Measurements from ENCODE around the gene ISM1. TPM values are rescaled to one million over a fixed set of nuclear protein-coding genes. Genes with fewer than 3 reads are reported as not detected.

ISM1 gene
- total RNA-seq, 4 donors from 2014 or later = 0.70 to 3.3 (median 1.7) TPM

DNA sequence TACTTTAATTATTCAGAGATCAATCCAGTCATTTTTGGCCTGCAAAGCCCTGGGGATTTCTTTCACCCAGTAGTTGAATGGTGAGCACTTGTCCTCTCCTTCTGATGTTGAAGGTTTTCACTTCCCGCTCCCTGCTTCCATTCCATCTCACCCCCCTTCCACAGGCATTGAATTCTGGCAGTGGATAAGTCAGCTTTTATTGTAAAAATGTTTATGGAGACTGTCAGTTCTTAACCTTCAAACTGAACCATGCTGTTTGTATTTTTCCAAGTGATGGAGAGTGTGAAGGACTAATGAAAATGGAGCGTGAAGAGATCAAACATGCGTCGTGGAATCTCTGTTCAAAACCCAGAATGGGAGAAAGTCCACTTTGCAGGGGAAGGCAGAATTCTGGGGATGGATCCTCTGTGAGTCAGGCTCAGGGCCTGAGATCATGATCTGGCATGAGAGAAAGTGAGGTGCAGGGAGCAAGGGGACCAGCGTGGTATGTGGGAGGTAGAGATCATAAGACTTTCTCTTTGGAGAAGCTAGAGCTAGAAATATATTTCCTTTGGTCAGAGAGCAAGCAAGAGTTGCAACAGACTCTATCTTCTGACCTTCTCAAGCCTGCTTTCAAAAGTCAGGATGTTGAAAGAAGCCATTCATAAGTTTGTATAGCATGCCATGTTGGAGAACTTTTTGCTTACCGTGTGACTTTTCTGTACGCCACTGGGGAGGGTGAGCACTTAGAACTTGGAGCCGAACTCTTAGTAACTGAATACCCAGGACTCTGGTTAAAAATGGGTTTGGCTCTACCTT lies 30.2 kb downstream of the ISM1 start:
- Histone ChIP-seq H3K4me1 (no peaks in the 10 kb centered on the region), H3K36me3 (no peaks in the 10 kb centered on the region), H3K27me3 (no peaks in the 10 kb centered on the region), H3K4me3 (no peak overlapping the region), H3K27ac (no peak overlapping the region), H3K9me3 (no peaks in the 10 kb centered on the region)
- DNase-seq = no peak
- TF ChIP-seq, protein P1, sequence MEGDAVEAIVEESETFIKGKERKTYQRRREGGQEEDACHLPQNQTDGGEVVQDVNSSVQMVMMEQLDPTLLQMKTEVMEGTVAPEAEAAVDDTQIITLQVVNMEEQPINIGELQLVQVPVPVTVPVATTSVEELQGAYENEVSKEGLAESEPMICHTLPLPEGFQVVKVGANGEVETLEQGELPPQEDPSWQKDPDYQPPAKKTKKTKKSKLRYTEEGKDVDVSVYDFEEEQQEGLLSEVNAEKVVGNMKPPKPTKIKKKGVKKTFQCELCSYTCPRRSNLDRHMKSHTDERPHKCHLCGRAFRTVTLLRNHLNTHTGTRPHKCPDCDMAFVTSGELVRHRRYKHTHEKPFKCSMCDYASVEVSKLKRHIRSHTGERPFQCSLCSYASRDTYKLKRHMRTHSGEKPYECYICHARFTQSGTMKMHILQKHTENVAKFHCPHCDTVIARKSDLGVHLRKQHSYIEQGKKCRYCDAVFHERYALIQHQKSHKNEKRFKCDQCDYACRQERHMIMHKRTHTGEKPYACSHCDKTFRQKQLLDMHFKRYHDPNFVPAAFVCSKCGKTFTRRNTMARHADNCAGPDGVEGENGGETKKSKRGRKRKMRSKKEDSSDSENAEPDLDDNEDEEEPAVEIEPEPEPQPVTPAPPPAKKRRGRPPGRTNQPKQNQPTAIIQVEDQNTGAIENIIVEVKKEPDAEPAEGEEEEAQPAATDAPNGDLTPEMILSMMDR (IDR thresholded peaks at IDR 0.05) = no peak
- TF ChIP-seq POLR2A (IDR thresholded peaks at IDR 0.05) = no peak

DNA sequence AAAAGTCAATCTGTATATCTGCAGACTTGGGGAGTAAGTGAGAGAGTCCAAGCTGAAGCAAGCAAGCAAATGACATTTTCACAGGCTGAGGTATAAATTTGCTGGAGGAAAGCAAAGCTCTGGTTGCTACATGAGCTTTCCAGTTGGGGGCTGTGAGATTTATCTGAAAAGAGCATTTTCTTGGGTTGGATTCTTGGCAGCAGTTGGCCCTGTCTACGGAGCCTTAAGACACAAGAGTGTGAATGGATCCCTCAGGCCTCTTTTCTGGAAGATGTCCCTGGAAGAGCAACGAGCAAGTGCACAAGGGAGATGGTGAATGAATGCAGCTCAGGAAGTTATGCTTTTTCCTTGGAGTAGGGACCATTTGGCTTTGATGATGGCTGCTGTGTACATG lies 30.8 kb downstream of the ISM1 start:
- DNase-seq = no peak
- no peaks in the 10 kb centered on the region for H3K36me3 ChIP-seq
- no peaks in the 10 kb centered on the region for H3K4me1 ChIP-seq
- H3K27me3 ChIP-seq = no peaks in the 10 kb centered on the region
- no peak overlapping the region for H3K4me3 ChIP-seq
- no peaks in the 10 kb centered on the region for H3K9me3 ChIP-seq
- H3K27ac ChIP-seq = no peak overlapping the region
- TF ChIP-seq, protein P1 (IDR thresholded peaks at IDR 0.05) = no peak
- TF ChIP-seq POLR2A (IDR thresholded peaks at IDR 0.05) = no peak

DNA sequence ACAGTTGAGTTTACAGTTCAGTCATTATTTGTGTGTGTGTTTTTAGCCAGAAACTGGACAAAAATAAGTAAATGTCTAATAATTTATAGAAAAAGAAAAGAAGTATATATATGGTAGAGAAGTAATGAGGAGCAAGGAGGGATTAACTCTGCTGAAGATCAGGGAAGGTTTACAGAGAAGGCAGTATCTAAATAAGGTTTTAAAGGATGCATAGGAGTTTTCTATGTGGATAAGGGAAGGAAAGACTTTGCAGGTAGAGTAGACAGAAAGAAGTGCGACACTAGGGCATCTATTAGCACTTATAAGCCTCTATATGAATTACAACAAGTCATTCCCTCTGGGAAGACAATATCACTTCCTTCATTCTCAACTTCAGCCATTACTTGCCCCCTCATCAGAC lies 34.3 kb downstream of the ISM1 start:
- no peaks in the 10 kb centered on the region for H3K9me3 ChIP-seq
- no peak for TF ChIP-seq POLR2A (IDR thresholded peaks at IDR 0.05)

GRCh38 chr20:13256606-13257005 lies 35.5 kb downstream of the ISM1 start:
- no peak overlapping the region for H3K4me3 ChIP-seq
- no peak for TF ChIP-seq POLR2A (IDR thresholded peaks at IDR 0.05)
- TF ChIP-seq, protein P1 (IDR thresholded peaks at IDR 0.05) = no peak
- no peaks in the 10 kb centered on the region for H3K4me1 ChIP-seq
- H3K27ac ChIP-seq = no peak overlapping the region
- no peaks in the 10 kb centered on the region for H3K27me3 ChIP-seq
- no peaks in the 10 kb centered on the region for H3K9me3 ChIP-seq
- no peaks in the 10 kb centered on the region for H3K36me3 ChIP-seq
- no peak for DNase-seq

More for the DNA sequence above, 34.3 kb downstream of the ISM1 start:
- Histone ChIP-seq H3K4me1 (no peaks in the 10 kb centered on the region), H3K27ac (no peak overlapping the region), H3K27me3 (no peaks in the 10 kb centered on the region), H3K4me3 (no peak overlapping the region), H3K36me3 (no peaks in the 10 kb centered on the region)
- no peak for DNase-seq

- Histone ChIP-seq H3K9me3 (no peaks in the 10 kb centered on the region), H3K4me1 (no peaks in the 10 kb centered on the region), H3K36me3 (no peaks in the 10 kb centered on the region), H3K27me3 (no peaks in the 10 kb centered on the region), H3K27ac (no peak overlapping the region), H3K4me3 (no peak overlapping the region)
- TF ChIP-seq, protein P1 (IDR thresholded peaks at IDR 0.05) = no peak
- no peak for TF ChIP-seq POLR2A (IDR thresholded peaks at IDR 0.05)
- DNase-seq = no peak
Measured at GRCh38 chr20:13259921-13260320, 38.8 kb downstream of the ISM1 start.

- no peaks in the 10 kb centered on the region for H3K9me3 ChIP-seq
- DNase-seq = no peak
- no peaks in the 10 kb centered on the region for H3K27me3 ChIP-seq
- H3K4me1 ChIP-seq = no peaks in the 10 kb centered on the region
- no peak overlapping the region for H3K4me3 ChIP-seq
- no peak overlapping the region for H3K27ac ChIP-seq
- TF ChIP-seq, protein P1 (IDR thresholded peaks at IDR 0.05) = no peak
- TF ChIP-seq POLR2A (IDR thresholded peaks at IDR 0.05) = no peak
- H3K36me3 ChIP-seq = no peaks in the 10 kb centered on the region
Measured at GRCh38 chr20:13260650-13261279, 39.7 kb downstream of the ISM1 start.
